Thyroid gland (tissue), 4 donors: ENCODE data around the gene TSHZ1. TPM values are rescaled to one million over a fixed set of nuclear protein-coding genes. Genes with fewer than 3 reads are reported as not detected.

Source experiments
- DNase-seq, 2 donors: peaks; one replicate each; pipeline ENCODE4 v3.0.0-alpha.2; 2019
- H3K27ac ChIP-seq, 3 donors: fragments of 200-600 bp; sonication (generic); 1 replicate in 2 of 3; 2 replicates in 1 of 3; pipeline ENCODE4 v1.5.1; 2016 to 2019; ENCODE audit warnings: mild to moderate bottlenecking in 1 of 3, moderate library complexity in 1 of 3
- H3K27me3 ChIP-seq: fragments of 200-600 bp; sonication (generic); one replicate; pipeline ENCODE4 v1.5.1; 2019
- H3K36me3 ChIP-seq, 2 donors: fragments of 200-600 bp; sonication (generic); one replicate each; pipeline ENCODE4 v1.5.1; 2016 to 2019
- H3K4me1 ChIP-seq, 2 donors: fragments of 200-600 bp; sonication (generic); one replicate each; pipeline ENCODE4 v1.5.1; 2017 to 2019
- H3K4me3 ChIP-seq, 3 donors: fragments of 200-600 bp; sonication (generic); replicated peaks in 1 of 3; 1 replicate in 2 of 3; 2 replicates in 1 of 3; pipeline ENCODE4 v1.5.1; 2016; ENCODE audit warnings: mild to moderate bottlenecking in 1 of 3
- H3K9me3 ChIP-seq: fragments of 200-600 bp; sonication (generic); one replicate; pipeline ENCODE4 v1.5.1; 2017
- CTCF ChIP-seq, 6 experiments: fragments of 200-600 bp in 3 of 6; fragments of 450-650 bp in 3 of 6; sonication (generic) in 3 of 6; IDR thresholded peaks; one replicate each; pipeline ENCODE4 v1.5.1; 2016 to 2019; ENCODE audit warnings: antibody characterized with exemption in 6 of 6, mild to moderate bottlenecking in 2 of 6, inconsistent platforms in 1 of 6, moderate library complexity in 1 of 6
- POLR2A ChIP-seq, 2 donors: fragments of 450-650 bp; IDR thresholded peaks; one replicate each; pipeline ENCODE4 v1.6.1; 2017; ENCODE audit warnings: antibody characterized with exemption in 2 of 2, mild to moderate bottlenecking in 2 of 2, moderate library complexity in 1 of 2
- WGBS, 2 donors: methylation state at CpG; one replicate each; pipeline ENCODE4 v1.1.5; 2017; 5-methylcytosine and 5-hydroxymethylcytosine counted together
- intact Hi-C: fragments of 100-400 bp; cut with DNase I; formaldehyde crosslinking; loops from one replicate; pipeline ENCODE4 v1.15.1; 2023
- total RNA-seq, 4 donors: library from RNA; depleted of rRNA; stranded (reverse); fragments of >200 nt; gene quantifications; one replicate each; pipeline ENCODE4 v1.2.3, GENCODE V29; 2016

Gene TSHZ1
- total RNA-seq, 4 donors from 2014 or later = 17.9 to 22.2 (median 19.0) TPM

- no peak for DNase-seq
- peaks cover 6 to 37% of the 10 kb centered on the region in 2 donors for H3K4me1 ChIP-seq
- no peak overlapping the region for H3K27ac ChIP-seq
- no peaks in the 10 kb centered on the region for H3K27me3 ChIP-seq
- no peaks in the 10 kb centered on the region for H3K36me3 ChIP-seq
- TF ChIP-seq CTCF (IDR thresholded peaks at IDR 0.05) = no peak
- TF ChIP-seq POLR2A (IDR thresholded peaks at IDR 0.05) = no peak
- intact Hi-C loops = no loop called here
- H3K4me3 ChIP-seq = no peak overlapping the region
- no peaks in the 10 kb centered on the region for H3K9me3 ChIP-seq
- WGBS, 2 donors = 86 to 89% methylated on average over 12 of the region's 12 CpGs
Observed at GRCh38 chr18:75220551-75221355, 10.2 kb downstream of the TSHZ1 start.

- intact Hi-C loops = no loop called here
- H3K4me3 ChIP-seq = no peak overlapping the region
- TF ChIP-seq POLR2A (IDR thresholded peaks at IDR 0.05) (no peak), CTCF (IDR thresholded peaks at IDR 0.05) (no peak)
- no peaks in the 10 kb centered on the region for H3K27me3 ChIP-seq
- H3K9me3 ChIP-seq = no peaks in the 10 kb centered on the region
- peaks cover 6 to 38% of the 10 kb centered on the region in 2 donors for H3K4me1 ChIP-seq
- no peaks in the 10 kb centered on the region for H3K36me3 ChIP-seq
- H3K27ac ChIP-seq = no peak overlapping the region
- no peak for DNase-seq
- WGBS, 2 donors = 86 to 88% methylated on average over 1 of the region's 1 CpG
Observed at GRCh38 chr18:75221397-75221796, 10.8 kb downstream of the TSHZ1 start.

- no peaks in the 10 kb centered on the region for H3K27me3 ChIP-seq
- intact Hi-C loops = no loop called here
- no peak for DNase-seq
Observed at GRCh38 chr18:75221897-75222296, 11.3 kb downstream of the TSHZ1 start.

GRCh38 chr18:75222407-75222806, 11.8 kb downstream of the TSHZ1 start:
- 82 to 85% methylated on average over 10 of the region's 10 CpGs for WGBS, 2 donors
- Histone ChIP-seq H3K27ac (no peak overlapping the region), H3K27me3 (no peaks in the 10 kb centered on the region), H3K9me3 (no peaks in the 10 kb centered on the region), H3K4me1 (peaks cover 6 to 38% of the 10 kb centered on the region in 2 donors), H3K36me3 (no peaks in the 10 kb centered on the region), H3K4me3 (no peak overlapping the region)
- no peak for DNase-seq
- intact Hi-C loops = no loop called here
- no peak for TF ChIP-seq POLR2A (IDR thresholded peaks at IDR 0.05)
- TF ChIP-seq CTCF (IDR thresholded peaks at IDR 0.05) = no peak

More at GRCh38 chr18:75221897-75222296, 11.3 kb downstream of the TSHZ1 start:
- Histone ChIP-seq H3K9me3 (no peaks in the 10 kb centered on the region), H3K4me1 (peaks cover 6 to 38% of the 10 kb centered on the region in 2 donors), H3K27ac (no peak overlapping the region), H3K4me3 (no peak overlapping the region), H3K36me3 (no peaks in the 10 kb centered on the region)
- 82 to 83% methylated on average over 7 of the region's 7 CpGs for WGBS, 2 donors
- TF ChIP-seq CTCF (IDR thresholded peaks at IDR 0.05) (no peak), POLR2A (IDR thresholded peaks at IDR 0.05) (no peak)

GRCh38 chr18:75223687-75224347, 13.2 kb downstream of the TSHZ1 start:
- no peak for DNase-seq
- intact Hi-C loops = no loop called here
- H3K36me3 ChIP-seq = no peaks in the 10 kb centered on the region
- TF ChIP-seq POLR2A (IDR thresholded peaks at IDR 0.05) (no peak), CTCF (IDR thresholded peaks at IDR 0.05) (no peak)
- 71 to 74% methylated on average over 9 of the region's 9 CpGs for WGBS, 2 donors
- H3K4me1 ChIP-seq = peaks cover 6 to 42% of the 10 kb centered on the region in 2 donors
- no peaks in the 10 kb centered on the region for H3K9me3 ChIP-seq
- H3K27ac ChIP-seq = no peak overlapping the region
- no peak overlapping the region for H3K4me3 ChIP-seq
- no peaks in the 10 kb centered on the region for H3K27me3 ChIP-seq
